NCI-H748 (cell line): ENCODE data around the gene RBPJL.
"Not testable (repeated sequence)": the region's sequence is repeated elsewhere in the genome, so short reads cannot be mapped to it uniquely, and the experiment has no call there.

Experiments
- DNase-seq: peaks from one replicate; lab custom pipeline; 2025; ENCODE audit not compliant: unreplicated experiment; lab: John Stamatoyannopoulos, UW

Gene RBPJL

GRCh38 chr20:45341579-45341938 lies 34.9 kb downstream of the RBPJL start:
- DNase-seq: no peak

GRCh38 chr20:45341939-45342854 lies 35.6 kb downstream of the RBPJL start:
- DNase-seq: peak; percentile 41

DNA sequence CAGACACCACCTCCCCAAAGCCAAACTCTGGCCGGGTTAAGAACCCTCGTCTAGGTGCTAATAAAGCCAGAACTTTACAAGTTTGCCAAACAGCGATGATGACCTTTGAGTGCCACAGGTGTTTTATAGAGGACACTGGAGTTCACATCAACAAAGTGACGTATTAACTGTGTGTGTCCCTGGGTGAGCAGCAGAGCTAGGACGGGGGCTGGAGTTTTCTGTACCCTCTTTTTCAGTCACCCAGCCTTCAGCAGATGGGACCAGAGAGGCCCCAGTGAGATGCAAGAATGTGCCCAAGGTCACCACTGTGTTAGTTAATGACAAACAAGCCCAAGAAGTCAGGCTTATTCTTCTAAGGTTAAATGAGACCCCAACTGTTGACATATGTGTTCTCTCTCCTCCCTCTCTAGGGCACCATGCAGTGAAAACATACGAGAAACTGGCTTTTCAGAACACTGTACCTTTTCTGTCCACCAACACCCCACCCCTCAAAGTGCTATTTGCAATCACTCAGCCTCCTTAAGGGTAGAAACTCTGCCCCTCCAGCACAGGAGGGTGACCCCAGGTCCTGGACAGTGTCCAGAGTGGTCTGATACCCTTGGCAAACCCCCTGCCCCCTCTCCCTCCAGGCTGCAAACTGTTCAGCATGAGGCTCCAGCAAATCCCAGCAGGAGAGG lies 36.4 kb downstream of the RBPJL start:
- peak; percentile 49 for DNase-seq

GRCh38 chr20:45343532-45344167 lies 37.0 kb downstream of the RBPJL start:
- DNase-seq: peak; percentile 95

DNA sequence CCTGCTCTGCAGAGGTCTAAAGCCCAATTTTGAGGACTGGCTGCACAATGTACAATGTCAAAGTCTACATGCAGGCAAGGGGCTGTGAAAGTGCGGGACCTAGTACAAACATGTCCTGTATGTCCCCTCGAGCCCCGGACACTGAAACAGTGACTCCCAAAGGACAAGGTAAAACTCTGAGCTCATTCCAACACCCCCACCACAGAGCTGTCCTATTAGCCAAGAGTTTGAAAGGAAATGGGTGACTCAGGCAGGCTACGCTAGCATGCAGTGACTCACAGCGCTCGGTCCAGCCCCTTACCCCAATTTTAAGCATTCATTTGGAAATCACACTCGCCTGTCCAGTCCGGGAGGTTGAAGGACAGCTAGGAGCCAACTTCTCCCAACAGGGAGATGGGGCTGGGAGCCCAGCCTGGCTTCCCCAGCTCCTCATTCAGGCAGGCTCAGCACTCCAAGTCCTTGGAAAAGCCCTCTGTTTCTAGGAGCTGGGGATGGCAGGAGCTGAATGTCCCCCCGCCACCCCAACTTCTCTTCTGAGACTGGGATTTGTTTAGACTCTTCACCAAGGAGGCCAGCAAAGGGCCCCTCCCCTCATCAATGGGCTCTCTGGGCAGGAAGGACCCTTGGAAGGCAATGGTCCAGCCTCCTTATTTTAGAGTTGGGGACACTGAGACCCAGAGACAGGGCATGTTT lies 37.7 kb downstream of the RBPJL start:
- DNase-seq: no peak

- DNase-seq: peak; percentile 74
These were observed 38.7 kb downstream of the RBPJL start for GRCh38 chr20:45345104-45345936.

- DNase-seq: no peak
These were observed 39.7 kb downstream of the RBPJL start for GRCh38 chr20:45346291-45346718.

DNA sequence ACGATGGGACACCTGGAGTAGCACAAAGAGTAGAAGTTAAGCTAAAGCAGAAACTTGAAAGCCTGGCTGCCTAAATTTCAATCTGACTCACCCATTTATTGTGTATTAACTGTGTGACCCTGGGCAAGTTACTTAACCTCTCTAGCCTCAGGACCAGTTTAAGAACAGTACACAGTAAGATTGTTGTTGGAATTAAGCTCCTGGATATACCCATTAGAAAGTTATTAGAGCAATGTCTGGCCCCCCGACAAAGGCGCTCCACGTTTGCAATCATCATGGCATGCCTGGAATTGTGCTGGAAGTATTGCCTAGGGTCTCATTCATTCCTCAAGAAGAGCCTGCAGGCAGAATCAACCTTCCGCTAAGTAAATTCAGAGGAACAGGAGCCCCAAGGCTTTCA lies 40.2 kb downstream of the RBPJL start:
- DNase-seq: no peak

DNA sequence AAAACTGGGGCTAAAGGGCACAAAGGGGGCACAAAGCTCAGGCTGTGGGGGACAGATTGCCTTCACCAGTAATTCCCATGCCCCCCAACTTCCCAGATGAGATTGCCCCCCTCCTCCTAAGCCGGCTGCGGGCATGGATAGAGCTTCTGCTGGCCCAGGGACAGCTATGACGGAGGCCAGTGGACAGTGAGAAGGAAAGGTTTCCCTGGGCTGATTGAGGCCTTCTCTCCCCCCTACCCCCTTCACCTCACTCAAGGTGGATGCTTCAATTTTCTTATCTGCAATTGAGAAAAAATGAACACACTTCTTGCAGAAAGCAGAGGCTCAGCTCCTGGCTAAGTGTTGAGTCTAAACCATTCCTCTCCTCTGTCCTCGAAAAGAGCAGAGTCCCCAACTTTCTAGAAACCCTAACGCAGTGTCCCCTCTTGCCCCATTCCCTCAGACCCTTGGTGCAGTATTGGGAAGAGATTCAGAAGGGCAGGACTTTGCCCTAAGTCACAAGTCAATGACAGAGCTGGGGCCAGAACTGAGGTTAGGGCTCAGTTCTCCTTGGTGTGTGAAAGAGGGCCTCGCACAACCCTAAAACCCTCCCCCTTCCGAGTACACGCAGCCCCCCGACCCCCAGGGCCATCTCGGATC lies 40.8 kb downstream of the RBPJL start:
- no peak for DNase-seq

GRCh38 chr20:45347936-45348778 lies 41.5 kb downstream of the RBPJL start, which contains the start of gene SDC4:
TSS of gene SDC4 (minus strand) at chr20:45348424. CDS start at chr20:45348384, 40 bp downstream.
- DNase-seq: peak; percentile 59

- DNase-seq: no peak
These were observed 43.6 kb downstream of the RBPJL start for GRCh38 chr20:45350217-45350616.

DNA sequence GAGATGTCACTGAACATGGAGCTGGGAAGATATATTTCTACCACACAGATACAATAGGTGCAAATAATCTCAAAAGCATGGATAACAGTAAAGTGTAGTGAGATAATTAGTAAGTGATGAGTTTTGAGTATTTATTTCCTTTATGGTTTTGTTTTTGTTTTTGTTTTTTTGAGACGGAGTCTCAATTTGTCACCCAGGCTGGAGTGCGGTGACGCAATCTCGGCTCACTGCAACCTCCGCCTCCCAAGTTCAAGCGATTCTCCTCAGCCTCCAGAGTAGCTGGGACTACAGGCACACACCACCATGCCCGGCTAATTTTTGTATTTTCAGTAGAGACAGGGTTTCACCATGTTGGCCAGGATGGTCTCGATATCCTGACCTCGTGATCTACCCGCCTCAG lies 44.2 kb downstream of the RBPJL start:
- not testable (repeated sequence) for DNase-seq

- no peak for DNase-seq
These were observed 46.1 kb downstream of the RBPJL start for GRCh38 chr20:45352729-45353128.

DNA sequence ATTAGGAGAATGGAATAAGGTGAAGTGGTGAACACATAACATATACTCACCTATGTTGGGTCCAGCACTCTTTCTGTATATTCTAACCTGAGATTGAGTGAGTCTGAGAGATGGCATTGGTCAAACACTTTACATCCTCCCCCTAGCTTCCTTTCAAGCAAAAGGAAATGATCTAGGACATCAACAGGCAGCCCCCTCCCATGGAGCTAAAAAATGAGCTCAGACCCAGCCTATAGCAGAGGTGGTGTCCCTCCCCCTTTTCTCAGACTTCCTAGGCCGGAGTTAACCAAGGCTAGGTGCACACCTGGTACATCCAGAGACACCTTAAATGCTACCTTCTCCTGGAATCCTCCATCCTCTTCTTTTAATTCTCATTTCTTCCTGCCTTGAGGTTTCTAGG lies 47.1 kb downstream of the RBPJL start:
- no peak for DNase-seq

GRCh38 chr20:45354423-45355208 lies 48.0 kb downstream of the RBPJL start:
- DNase-seq: no peak

- no peak for DNase-seq
These were observed 48.8 kb downstream of the RBPJL start for GRCh38 chr20:45355209-45356084.
